HG03045 (cell line): Measurements from ENCODE around the gene B9D1.

Experiments
- ATAC-seq: cut with Tn5 transposase; IDR thresholded peaks from one replicate; pipeline ENCODE4 v1.9.1; 2021; ENCODE audit warnings: mild to moderate bottlenecking, moderate library complexity; ENCODE audit not compliant: unreplicated experiment

The B9D1 gene

GRCh38 chr17:19362277-19363113, at the start of gene B9D1:
Gene B9D1 (minus strand): TSS chr17:19362723. CDS start chr17:19362569, 154 bp downstream.
- ATAC-seq: peak; percentile 73

- ATAC-seq: no peak
These were observed 49.1 kb upstream of the B9D1 start for GRCh38 chr17:19411631-19412030.

GRCh38 chr17:19410875-19411620, 48.5 kb upstream of the B9D1 start, which contains the start of gene RNF112:
Gene RNF112 (plus strand): TSS chr17:19411232. CDS start chr17:19411409, 177 bp downstream.
- no peak for ATAC-seq

GRCh38 chr17:19410091-19410490, 47.6 kb upstream of the B9D1 start:
- ATAC-seq: no peak

GRCh38 chr17:19409509-19409908, 47.0 kb upstream of the B9D1 start:
- no peak for ATAC-seq

- no peak for ATAC-seq
These were observed 46.5 kb upstream of the B9D1 start for GRCh38 chr17:19409066-19409465.

GRCh38 chr17:19408346-19408710, 45.8 kb upstream of the B9D1 start:
- no peak for ATAC-seq

GRCh38 chr17:19407601-19408345, 45.2 kb upstream of the B9D1 start:
- no peak for ATAC-seq

- ATAC-seq: no peak
These were observed 42.6 kb upstream of the B9D1 start for GRCh38 chr17:19405114-19405513.

GRCh38 chr17:19404264-19404663, 41.7 kb upstream of the B9D1 start:
- no peak for ATAC-seq

GRCh38 chr17:19403021-19403420, 40.5 kb upstream of the B9D1 start:
- no peak for ATAC-seq

GRCh38 chr17:19402171-19402570, 39.6 kb upstream of the B9D1 start:
- no peak for ATAC-seq

- ATAC-seq: no peak
These were observed 38.9 kb upstream of the B9D1 start for GRCh38 chr17:19401321-19402010.

GRCh38 chr17:19399750-19400450, 37.4 kb upstream of the B9D1 start:
- no peak for ATAC-seq

- no peak for ATAC-seq
These were observed 36.0 kb upstream of the B9D1 start for GRCh38 chr17:19398301-19399181.

GRCh38 chr17:19397556-19398041, 35.1 kb upstream of the B9D1 start:
- ATAC-seq: no peak

- ATAC-seq: no peak
These were observed 29.8 kb upstream of the B9D1 start for GRCh38 chr17:19392303-19392702.

GRCh38 chr17:19391432-19391831, 28.9 kb upstream of the B9D1 start:
- ATAC-seq: no peak

GRCh38 chr17:19390951-19391350, 28.4 kb upstream of the B9D1 start:
- ATAC-seq: no peak
